ENCODE measurements around the gene ITFG2.
"Not testable (repeated sequence)": the region's sequence is repeated elsewhere in the genome, so short reads cannot be mapped to it uniquely, and the experiment has no call there.

ITFG2 gene

GRCh38 chr12:2858944-2859421 is 46.5 kb downstream of the ITFG2 start:
- Histone ChIP-seq H3K79me2 (ENCODE audit: insufficient read depth, low read length) (no peaks in the 10 kb centered on the region), H3K4me3 (ENCODE audit: low read depth, low read length, poor library complexity, severe bottlenecking) (no peak overlapping the region), H3K27ac (ENCODE audit: low read depth, low read length, poor library complexity, severe bottlenecking) (no peak overlapping the region), H3K9ac (ENCODE audit: low read length) (no peak overlapping the region), H3K27me3 (ENCODE audit: insufficient read depth, low read length) (no peaks in the 10 kb centered on the region), H3K4me2 (ENCODE audit: low read length) (no peak overlapping the region), H2AFZ (ENCODE audit: low read length) (no peak overlapping the region), H3F3A (ENCODE audit: insufficient read depth, low read length) (no peaks in the 10 kb centered on the region), H3K4me1 (ENCODE audit: insufficient read depth, low read length, severe bottlenecking) (no peaks in the 10 kb centered on the region), H3K9me3 (ENCODE audit: low read length) (no peaks in the 10 kb centered on the region), H4K20me1 (ENCODE audit: insufficient read depth, low read length) (no peaks in the 10 kb centered on the region), H3K36me3 (ENCODE audit: insufficient read depth, low read length) (peaks cover 55% of the 10 kb centered on the region), H3K9me2 (ENCODE audit: low read depth, low read length) (no peaks in the 10 kb centered on the region)
- TF ChIP-seq CTCF (IDR thresholded peaks at IDR 0.05; ENCODE audit: low read length) (no peak), EZH2 (IDR thresholded peaks at IDR 0.05; ENCODE audit: borderline replicate concordance, low read length) (no peak)

GRCh38 chr12:2860170-2860569 is 47.7 kb downstream of the ITFG2 start:
- no peaks in the 10 kb centered on the region for H3K9me2 ChIP-seq (ENCODE audit: low read depth, low read length)
- H3K4me3 ChIP-seq (ENCODE audit: low read depth, low read length, poor library complexity, severe bottlenecking), result no peak overlapping the region
- H2AFZ ChIP-seq (ENCODE audit: low read length), result no peak overlapping the region
- H3K36me3 ChIP-seq (ENCODE audit: insufficient read depth, low read length), result peaks cover 67% of the 10 kb centered on the region
- H3K4me2 ChIP-seq (ENCODE audit: low read length), result no peak overlapping the region
- no peaks in the 10 kb centered on the region for H3F3A ChIP-seq (ENCODE audit: insufficient read depth, low read length)
- TF ChIP-seq CTCF (IDR thresholded peaks at IDR 0.05; ENCODE audit: low read length) (no peak), EZH2 (IDR thresholded peaks at IDR 0.05; ENCODE audit: borderline replicate concordance, low read length) (no peak)
- H3K27me3 ChIP-seq (ENCODE audit: insufficient read depth, low read length), result no peaks in the 10 kb centered on the region
- no peak overlapping the region for H3K9ac ChIP-seq (ENCODE audit: low read length)
- H3K79me2 ChIP-seq (ENCODE audit: insufficient read depth, low read length), result no peaks in the 10 kb centered on the region
- no peak overlapping the region for H3K27ac ChIP-seq (ENCODE audit: low read depth, low read length, poor library complexity, severe bottlenecking)
- no peaks in the 10 kb centered on the region for H3K4me1 ChIP-seq (ENCODE audit: insufficient read depth, low read length, severe bottlenecking)
- H3K9me3 ChIP-seq (ENCODE audit: low read length), result no peaks in the 10 kb centered on the region
- no peaks in the 10 kb centered on the region for H4K20me1 ChIP-seq (ENCODE audit: insufficient read depth, low read length)

GRCh38 chr12:2862876-2863275 is 50.4 kb downstream of the ITFG2 start:
- no peak for TF ChIP-seq CTCF (IDR thresholded peaks at IDR 0.05; ENCODE audit: low read length)
- no peak for TF ChIP-seq EZH2 (IDR thresholded peaks at IDR 0.05; ENCODE audit: borderline replicate concordance, low read length)
- Histone ChIP-seq H3K4me3 (ENCODE audit: low read depth, low read length, poor library complexity, severe bottlenecking) (no peak overlapping the region), H4K20me1 (ENCODE audit: insufficient read depth, low read length) (no peaks in the 10 kb centered on the region), H3K9me3 (ENCODE audit: low read length) (no peaks in the 10 kb centered on the region), H3K79me2 (ENCODE audit: insufficient read depth, low read length) (no peaks in the 10 kb centered on the region), H2AFZ (ENCODE audit: low read length) (no peak overlapping the region), H3K27me3 (ENCODE audit: insufficient read depth, low read length) (no peaks in the 10 kb centered on the region), H3K9me2 (ENCODE audit: low read depth, low read length) (no peaks in the 10 kb centered on the region), H3K36me3 (ENCODE audit: insufficient read depth, low read length) (peaks cover 89% of the 10 kb centered on the region), H3K4me1 (ENCODE audit: insufficient read depth, low read length, severe bottlenecking) (no peaks in the 10 kb centered on the region), H3K27ac (ENCODE audit: low read depth, low read length, poor library complexity, severe bottlenecking) (no peak overlapping the region), H3K4me2 (ENCODE audit: low read length) (no peak overlapping the region), H3F3A (ENCODE audit: insufficient read depth, low read length) (no peaks in the 10 kb centered on the region), H3K9ac (ENCODE audit: low read length) (no peak overlapping the region)

GRCh38 chr12:2863402-2863801 is 50.9 kb downstream of the ITFG2 start:
- H3K4me1 ChIP-seq (ENCODE audit: insufficient read depth, low read length, severe bottlenecking); H3K79me2 ChIP-seq (ENCODE audit: insufficient read depth, low read length); H3K27ac ChIP-seq (ENCODE audit: low read depth, low read length, poor library complexity, severe bottlenecking); H3K4me3 ChIP-seq (ENCODE audit: low read depth, low read length, poor library complexity, severe bottlenecking); H3F3A ChIP-seq (ENCODE audit: insufficient read depth, low read length); H3K4me2 ChIP-seq (ENCODE audit: low read length); H2AFZ ChIP-seq (ENCODE audit: low read length); H3K9me3 ChIP-seq (ENCODE audit: low read length); H4K20me1 ChIP-seq (ENCODE audit: insufficient read depth, low read length); H3K9me2 ChIP-seq (ENCODE audit: low read depth, low read length); H3K27me3 ChIP-seq (ENCODE audit: insufficient read depth, low read length); H3K9ac ChIP-seq (ENCODE audit: low read length): not testable (repeated sequence)
- H3K36me3 ChIP-seq (ENCODE audit: insufficient read depth, low read length), result peaks cover 91% of the 10 kb centered on the region
